RWPE1 (cell line): Measurements from ENCODE around the gene YPEL2.

Experiments used
- CTCF ChIA-PET: fragments of 350-600 bp; sonication (Branson Sonifier 250); formaldehyde crosslinking; extraction: SDS; loops from one replicate; lab custom pipeline; 2021; lab: Yijun Ruan, JAX
- POLR2A ChIA-PET: fragments of 400-600 bp; formaldehyde crosslinking; extraction: SDS; loops from one replicate; lab custom pipeline; 2020; ENCODE audit warnings: antibody characterized with exemption; ENCODE audit not compliant: low non-redundant PET; lab: Yijun Ruan, JAX
- DNase-seq: peaks from one replicate; pipeline ENCODE4 v3.0.0; 2012; ENCODE audit warnings: low spot score
- H3K27ac ChIP-seq: fragments of 450-650 bp; 2 replicates; pipeline ENCODE4 v1.5.1; 2017
- CTCF ChIP-seq: fragments of 450-650 bp; conservative IDR thresholded peaks from 2 replicates; pipeline ENCODE4 v1.5.1; 2017; ENCODE audit warnings: low read depth, mild to moderate bottlenecking

YPEL2 gene

DNA sequence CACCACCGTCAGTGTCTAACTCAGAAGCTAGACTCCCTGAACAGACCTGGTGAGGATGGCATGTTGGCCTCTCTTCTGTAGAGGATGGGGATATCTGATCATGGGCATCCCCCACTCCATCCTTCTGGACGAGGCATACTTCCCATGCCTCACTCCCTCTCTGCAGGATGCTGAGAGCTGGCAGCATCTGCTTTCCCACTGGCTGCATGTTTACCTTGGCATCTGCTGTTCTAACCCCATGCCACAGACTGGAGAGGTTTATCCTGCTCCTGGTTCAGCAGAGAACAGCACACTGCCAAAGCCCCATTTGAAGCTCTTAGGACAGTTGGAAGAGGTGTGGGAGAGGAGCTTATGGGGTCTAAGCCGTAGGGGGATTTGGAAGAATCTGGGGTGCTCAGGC, 46.0 kb downstream of the YPEL2 start:
- no peak for TF ChIP-seq CTCF
- no peak overlapping the region for H3K27ac ChIP-seq
- CTCF ChIA-PET: no interaction called here
- POLR2A ChIA-PET: no interaction called here
- no peak for DNase-seq

DNA sequence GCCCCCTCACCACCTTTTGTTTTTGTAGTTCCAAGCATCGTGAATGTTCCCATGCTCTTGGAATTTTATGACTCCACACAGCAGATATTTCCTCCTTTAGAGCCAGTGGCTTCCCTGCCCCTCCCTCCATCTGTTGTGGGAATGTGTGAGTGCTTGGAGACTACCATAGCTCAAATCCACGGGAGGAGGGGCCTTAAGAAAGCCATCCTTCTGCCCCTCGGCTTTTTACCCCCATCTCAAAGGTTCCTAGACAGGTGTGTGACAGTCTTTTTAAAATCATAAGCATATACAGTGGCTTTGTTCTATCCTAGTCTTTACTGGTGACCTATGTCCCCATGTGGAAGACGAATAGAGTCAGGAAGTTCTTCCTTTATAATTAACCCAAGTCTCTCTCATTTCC, 47.2 kb downstream of the YPEL2 start:
- no peak for TF ChIP-seq CTCF
- ChIA-PET CTCF (no interaction called here), POLR2A (no interaction called here)
- DNase-seq: no peak
- H3K27ac ChIP-seq: no peak overlapping the region

DNA sequence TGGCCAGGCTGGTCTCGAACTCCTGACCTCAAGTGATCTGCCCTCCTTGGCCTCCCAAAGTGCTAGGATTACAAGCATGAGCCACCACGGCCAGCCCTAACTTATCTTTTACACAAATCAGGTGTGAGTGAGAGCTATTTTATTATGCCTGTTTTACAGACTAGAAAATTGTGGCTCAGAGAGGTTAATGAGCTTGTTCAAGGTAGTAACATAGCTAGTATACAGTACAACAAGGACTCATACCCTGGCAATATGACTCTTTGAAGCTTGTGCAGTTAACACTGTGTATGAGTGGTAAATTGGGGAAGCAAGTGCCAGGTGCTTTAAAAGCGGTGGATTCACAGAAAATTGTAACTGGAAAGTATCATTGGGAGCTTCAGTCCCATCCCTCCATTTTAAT, 49.0 kb downstream of the YPEL2 start:
- no peak overlapping the region for H3K27ac ChIP-seq
- TF ChIP-seq CTCF: no peak
- no peak for DNase-seq
- CTCF ChIA-PET: interaction anchor here (0.7 kb wide), 1 partner anchor 184 kb away, joined by 3 read pairs; no protein-coding TSS in a partner anchor
- POLR2A ChIA-PET: no interaction called here

- ChIA-PET POLR2A (no interaction called here), CTCF (no interaction called here)
- no peak for DNase-seq
- no peak overlapping the region for H3K27ac ChIP-seq
- no peak for TF ChIP-seq CTCF
These were observed 50.5 kb downstream of the YPEL2 start for GRCh38 chr17:59381716-59382570.

DNA sequence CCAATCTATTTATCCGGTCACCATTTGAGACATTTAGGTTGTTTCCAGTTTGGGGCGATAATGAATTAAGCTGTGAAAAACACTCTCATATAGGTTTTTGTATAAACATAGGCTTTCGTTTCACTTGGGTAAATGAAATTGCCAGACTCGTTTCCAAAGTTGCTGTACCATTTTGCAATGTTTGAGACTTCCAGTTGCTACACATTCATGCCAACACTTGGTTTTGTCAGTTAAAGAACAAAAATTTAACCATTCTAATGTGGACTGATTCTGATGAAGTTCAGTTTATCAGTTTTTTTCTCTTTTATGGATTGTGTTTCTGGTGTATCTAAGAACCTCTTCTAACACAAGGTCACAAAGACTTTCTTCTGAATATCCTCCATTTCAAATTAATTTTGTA, 52.4 kb downstream of the YPEL2 start:
- CTCF ChIA-PET: no interaction called here
- no peak for TF ChIP-seq CTCF
- POLR2A ChIA-PET: no interaction called here
- DNase-seq: no peak
- no peak overlapping the region for H3K27ac ChIP-seq

DNA sequence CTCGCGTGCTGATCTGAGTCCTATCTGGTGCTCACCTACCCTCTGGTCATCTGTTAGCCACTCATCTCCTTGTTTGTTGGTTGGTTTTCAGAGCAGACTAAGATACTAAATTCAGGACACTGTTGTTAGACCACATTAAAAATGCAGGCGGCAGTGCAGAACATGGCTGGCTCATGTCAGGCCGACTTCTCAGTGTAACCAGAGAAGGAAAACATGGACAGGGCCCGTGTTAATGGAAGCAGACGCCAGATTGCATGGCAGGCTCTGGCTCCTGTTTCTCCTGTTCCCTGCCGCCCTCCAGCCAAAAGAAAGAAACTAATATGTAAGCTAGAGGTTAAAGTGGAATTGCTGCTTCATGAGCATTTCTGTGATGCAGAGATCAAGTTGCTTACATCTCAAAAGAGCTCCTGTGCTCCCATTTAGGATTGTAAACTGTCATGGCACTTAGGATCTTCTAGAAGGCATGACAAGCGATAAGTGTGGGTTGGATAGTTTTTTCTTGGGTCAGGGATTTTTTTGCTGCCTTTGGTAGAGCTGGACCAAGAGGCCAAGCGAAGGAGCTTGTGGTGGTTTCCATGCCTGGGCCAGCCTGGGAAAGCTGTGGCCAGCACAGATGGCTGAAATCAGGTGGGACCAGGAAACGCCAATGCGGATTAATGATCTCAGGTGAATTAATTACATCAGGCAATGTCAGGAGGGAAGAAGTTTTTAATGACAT, 56.1 kb downstream of the YPEL2 start:
- ChIA-PET CTCF (no interaction called here), POLR2A (no interaction called here)
- no peak for TF ChIP-seq CTCF
- no peak for DNase-seq
- H3K27ac ChIP-seq: no peak overlapping the region
